Ectodermal cell (in vitro differentiated cells): ENCODE data around the gene GARRE1.
"Not testable (repeated sequence)": the region's sequence is repeated elsewhere in the genome, so short reads cannot be mapped to it uniquely, and the experiment has no call there.

Source experiments
- H3K27ac ChIP-seq: 2 replicates; pipeline ENCODE4 v1.7.0; 2013; ENCODE audit warnings: mild to moderate bottlenecking, low read depth, low read length; ENCODE audit not compliant: insufficient read depth, poor library complexity, severe bottlenecking
- H3K27me3 ChIP-seq: 2 replicates; pipeline ENCODE4 v1.7.0; 2013; ENCODE audit warnings: mild to moderate bottlenecking, low read length; ENCODE audit not compliant: insufficient read depth, control insufficient read depth, poor library complexity, severe bottlenecking
- H3K36me3 ChIP-seq: one replicate; pipeline ENCODE4 v1.7.0; 2013; ENCODE audit warnings: low read length; ENCODE audit not compliant: control insufficient read depth, insufficient read depth
- H3K4me1 ChIP-seq: one replicate; pipeline ENCODE4 v1.7.0; 2013; ENCODE audit warnings: low read length; ENCODE audit not compliant: control insufficient read depth, insufficient read depth
- H3K4me3 ChIP-seq: 2 replicates; pipeline ENCODE4 v1.7.0; 2013; ENCODE audit warnings: low read depth, low read length, control low read depth; ENCODE audit not compliant: insufficient read depth
- H3K9me3 ChIP-seq: 2 replicates; pipeline ENCODE4 v1.7.0; 2013; ENCODE audit warnings: mild to moderate bottlenecking, low read length, moderate library complexity; ENCODE audit not compliant: control insufficient read depth
- WGBS, 2 experiments: methylation state at CpG; one replicate each; pipeline ENCODE4 v1.1.7; 2013; ENCODE audit warnings: missing lambda C conversion rate in 2 of 2; 5-methylcytosine and 5-hydroxymethylcytosine counted together

Gene GARRE1

DNA sequence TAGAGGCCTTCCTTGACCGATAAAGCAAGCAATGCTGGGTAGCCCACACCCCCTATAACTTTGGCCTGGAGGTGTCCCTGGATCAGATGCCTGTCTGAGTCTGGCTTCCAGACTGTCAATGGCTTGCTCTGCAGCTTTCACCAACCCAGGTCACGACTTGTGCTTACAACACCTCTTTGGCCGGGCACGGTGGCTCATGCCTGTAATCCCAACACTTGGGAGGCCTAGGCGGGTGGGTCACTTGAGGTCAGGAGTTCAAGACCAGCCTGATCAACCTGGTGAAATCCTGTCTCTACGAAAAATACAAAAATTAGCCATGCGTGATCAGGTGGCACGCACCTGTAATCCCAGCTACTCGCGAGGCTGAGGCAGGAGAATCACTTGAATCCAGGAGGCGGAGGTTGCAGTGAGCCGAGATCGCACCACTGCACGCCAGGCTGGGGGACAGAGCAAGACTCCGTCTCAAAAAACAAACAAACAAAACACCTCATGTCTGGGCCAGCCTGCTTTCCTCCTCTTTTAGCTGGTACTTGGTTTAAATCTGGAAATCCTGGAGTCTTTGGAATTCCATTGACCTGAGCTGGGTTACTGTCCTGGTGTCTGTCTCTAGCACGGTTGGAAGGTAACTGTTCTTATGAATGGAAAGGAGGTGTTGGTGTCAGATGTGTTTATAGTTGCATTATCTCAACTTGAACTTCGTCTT, 10.3 kb upstream of the GARRE1 start:
- WGBS, 2 experiments = 92 to 93% methylated on average over 16 to 17 of the region's 17 CpGs
- Histone ChIP-seq H3K4me1 (no peaks in the 10 kb centered on the region), H3K9me3 (no peaks in the 10 kb centered on the region), H3K27me3 (no peaks in the 10 kb centered on the region), H3K36me3 (no peaks in the 10 kb centered on the region), H3K4me3 (no peak overlapping the region), H3K27ac (no peak overlapping the region)

DNA sequence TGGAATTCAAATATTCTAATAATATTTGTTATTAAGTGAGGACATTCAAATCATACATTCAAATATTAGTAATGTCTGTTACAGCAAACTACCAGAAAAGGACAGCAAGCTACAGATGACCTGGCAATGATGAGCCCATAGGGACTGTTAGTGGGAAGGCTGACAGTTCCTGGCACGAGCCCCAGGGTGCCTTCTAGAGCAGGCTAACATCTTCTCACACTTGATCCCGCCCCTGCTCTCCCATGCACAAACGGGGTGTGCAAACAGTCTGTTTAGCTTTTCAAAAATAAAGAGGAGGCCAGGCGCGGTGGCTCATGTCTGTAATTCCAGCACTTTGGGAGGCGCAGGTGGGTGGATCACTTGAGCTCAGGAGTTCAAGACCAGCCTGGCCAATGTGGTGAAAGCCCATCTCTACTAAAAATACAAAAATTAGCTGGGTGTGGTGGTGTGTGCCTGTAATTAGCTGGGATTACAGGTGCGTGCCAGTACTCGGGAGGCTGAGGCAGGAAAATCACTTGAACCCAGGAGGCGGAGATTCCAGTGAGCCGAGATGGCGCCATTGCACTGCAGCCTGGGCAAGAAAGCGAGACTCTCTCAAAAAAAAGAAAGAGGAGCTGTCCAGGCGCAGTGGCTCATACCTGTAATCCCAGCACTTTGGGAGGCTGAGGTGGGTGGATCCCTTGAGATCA, 9.6 kb upstream of the GARRE1 start:
- H3K9me3 ChIP-seq = no peaks in the 10 kb centered on the region
- 88 to 90% methylated on average over 13 of the region's 13 CpGs for WGBS, 2 experiments
- H3K27me3 ChIP-seq = no peaks in the 10 kb centered on the region
- H3K4me3 ChIP-seq = no peak overlapping the region
- no peaks in the 10 kb centered on the region for H3K36me3 ChIP-seq
- H3K4me1 ChIP-seq = no peaks in the 10 kb centered on the region
- H3K27ac ChIP-seq = no peak overlapping the region

DNA sequence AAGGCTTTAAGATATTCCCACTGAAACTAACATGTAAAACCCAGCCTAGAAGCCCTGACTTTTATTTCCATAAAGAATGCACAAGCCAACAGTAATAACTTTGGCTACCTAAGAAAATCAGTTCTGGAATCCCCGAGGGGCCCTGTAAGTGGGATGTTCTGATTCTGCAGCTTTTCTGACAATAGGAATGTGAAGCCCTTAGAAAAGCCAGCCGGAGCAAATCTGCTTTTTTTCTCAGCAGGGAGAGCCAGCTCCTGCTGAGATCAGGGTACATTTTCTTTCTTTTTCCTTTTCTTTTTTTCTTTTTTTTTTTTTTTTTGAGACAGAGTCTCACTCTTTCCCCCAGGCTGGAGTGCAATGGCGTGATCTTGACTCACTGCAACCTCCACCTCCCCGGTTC, 8.0 kb upstream of the GARRE1 start:
- Histone ChIP-seq H3K9me3 (no peaks in the 10 kb centered on the region), H3K4me3 (no peak overlapping the region), H3K4me1 (no peaks in the 10 kb centered on the region), H3K27me3 (no peaks in the 10 kb centered on the region), H3K27ac (no peak overlapping the region), H3K36me3 (no peaks in the 10 kb centered on the region)
- 28 to 30% methylated on average over 4 of the region's 4 CpGs for WGBS, 2 experiments

DNA sequence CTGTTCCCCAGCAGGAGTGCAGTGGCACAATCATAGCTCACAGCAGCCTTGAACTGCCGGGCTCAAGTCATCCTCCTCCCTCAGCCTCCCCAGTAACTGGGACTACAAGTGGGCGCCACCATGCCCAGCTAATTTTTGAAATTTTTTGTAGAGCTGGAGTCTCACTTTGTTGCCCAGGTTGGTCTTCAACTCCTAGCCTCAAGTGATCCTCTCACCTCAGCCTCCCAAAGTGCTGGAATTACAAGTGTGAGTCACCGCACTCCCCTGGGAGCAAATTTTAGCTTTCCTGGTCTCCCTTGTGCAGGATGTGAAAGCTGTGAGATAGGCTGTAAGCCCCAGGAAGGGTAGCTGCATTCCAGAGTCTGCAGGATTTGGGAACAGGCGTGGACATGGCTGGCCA, 5.4 kb upstream of the GARRE1 start:
- Histone ChIP-seq H3K27ac (no peak overlapping the region), H3K36me3 (no peaks in the 10 kb centered on the region), H3K9me3 (no peaks in the 10 kb centered on the region), H3K4me1 (no peaks in the 10 kb centered on the region), H3K4me3 (no peak overlapping the region), H3K27me3 (no peaks in the 10 kb centered on the region)
- WGBS, 2 experiments = 83 to 91% methylated on average over 4 of the region's 4 CpGs

DNA sequence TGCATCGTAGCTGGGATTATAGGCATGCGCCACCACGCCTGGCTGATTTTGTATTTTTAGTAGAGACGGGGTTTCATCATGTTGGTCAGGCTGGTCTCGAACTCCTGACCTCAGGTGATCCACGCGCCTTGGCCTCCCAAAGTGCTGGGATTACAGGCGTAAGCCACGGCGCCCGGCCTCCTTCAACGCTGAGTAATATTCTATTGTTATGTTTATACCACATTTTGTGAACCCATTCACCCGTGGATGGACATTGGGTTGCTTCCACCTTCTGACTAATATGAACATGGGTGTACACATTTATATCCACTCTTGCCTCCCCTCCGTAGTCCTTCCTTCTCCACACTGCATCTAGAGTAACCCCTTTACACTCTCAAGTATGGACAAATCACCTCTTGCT, 1.2 kb upstream of the GARRE1 start:
- H3K27me3 ChIP-seq, H3K4me1 ChIP-seq, H3K9me3 ChIP-seq, H3K4me3 ChIP-seq, H3K27ac ChIP-seq, H3K36me3 ChIP-seq: not testable (repeated sequence)
- WGBS, 2 experiments = 94 to 96% methylated on average over 14 of the region's 14 CpGs

DNA sequence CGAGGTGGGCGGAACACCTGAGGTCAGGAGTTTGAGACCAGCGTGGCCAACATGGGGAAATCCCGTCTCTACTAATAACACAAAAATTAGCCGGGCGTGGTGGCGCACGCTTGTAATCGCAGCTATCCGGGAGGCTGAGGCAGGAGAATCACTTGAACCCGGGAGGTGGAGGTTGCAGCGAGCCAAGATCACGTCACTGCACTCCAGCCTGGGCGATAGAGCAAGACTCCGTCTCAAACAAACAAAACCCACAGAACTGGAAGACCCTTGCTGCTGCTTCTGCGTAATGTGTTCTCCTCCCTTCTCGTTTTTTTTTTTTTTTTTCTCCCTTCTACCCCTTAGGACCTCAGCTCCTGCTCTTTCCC, 691 bp upstream of the GARRE1 start:
- peak overlapping the region; percentile 72 for H3K4me3 ChIP-seq
- not testable (repeated sequence) for H3K27ac ChIP-seq, H3K36me3 ChIP-seq, H3K9me3 ChIP-seq, H3K27me3 ChIP-seq, H3K4me1 ChIP-seq
- WGBS, 2 experiments = 84 to 87% methylated on average over 17 of the region's 17 CpGs

DNA sequence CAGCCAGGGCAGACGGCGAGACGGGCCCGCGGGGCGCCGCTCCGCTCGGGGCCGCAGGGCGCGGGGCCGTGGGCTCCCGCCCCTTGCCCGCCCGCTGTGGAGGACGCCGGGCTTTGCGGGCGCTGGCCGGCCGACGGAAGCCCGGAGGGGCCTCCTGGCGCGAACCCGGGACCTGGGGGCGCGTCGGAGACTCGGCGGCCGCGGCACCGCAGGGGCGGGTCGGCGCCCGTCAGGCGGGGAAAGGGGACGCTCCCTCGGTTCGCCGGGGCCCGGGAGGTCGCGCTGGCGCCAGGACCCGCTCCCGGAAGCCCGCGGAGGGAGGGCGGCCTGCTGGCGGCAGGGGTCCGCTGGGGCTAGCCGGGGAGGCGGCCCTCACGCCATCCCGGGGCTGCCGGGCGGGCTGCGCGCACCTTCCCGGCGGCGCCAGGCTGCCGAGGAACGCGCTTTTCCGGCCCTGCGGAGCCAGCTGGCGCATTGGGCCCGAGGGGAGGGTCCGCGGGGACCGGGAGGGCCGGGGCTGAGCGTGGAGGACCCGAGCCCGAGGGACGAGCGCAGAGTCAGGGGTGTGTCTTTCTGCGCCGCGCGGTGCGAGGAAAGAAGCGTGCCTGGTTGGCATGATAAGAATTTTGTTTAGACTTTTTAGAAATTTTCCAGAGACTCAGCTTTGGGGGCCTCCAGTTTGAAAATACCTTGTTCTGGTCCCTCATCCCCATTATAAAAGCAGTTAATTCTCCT, 511 bp downstream of the GARRE1 start:
- no peaks in the 10 kb centered on the region for H3K9me3 ChIP-seq
- peak overlapping the region; percentile 72 for H3K4me3 ChIP-seq
- peak overlapping the region; percentile 74 for H3K27ac ChIP-seq
- 0% methylated on average over 88 of the region's 88 CpGs for WGBS, 2 experiments
- peaks cover 4% of the 10 kb centered on the region for H3K4me1 ChIP-seq
- no peaks in the 10 kb centered on the region for H3K36me3 ChIP-seq
- no peaks in the 10 kb centered on the region for H3K27me3 ChIP-seq

DNA sequence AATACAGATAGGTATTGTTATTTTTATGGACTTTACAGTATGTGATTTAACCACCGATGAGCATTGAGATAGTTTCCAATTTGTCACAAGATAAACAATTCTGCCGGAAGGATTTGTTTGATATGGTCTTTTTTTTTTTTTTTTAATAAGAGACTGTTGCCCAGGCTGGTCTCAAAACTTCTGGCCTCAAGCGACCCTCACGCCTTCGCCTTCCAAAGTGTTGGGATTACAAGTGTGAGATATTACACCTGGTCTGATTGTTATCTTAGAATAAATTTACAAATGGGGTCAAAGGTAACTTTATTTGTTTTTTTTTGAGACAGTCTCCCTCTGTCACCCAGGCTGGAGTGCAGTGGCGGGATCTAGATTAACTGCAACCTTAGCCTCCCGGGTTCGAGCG, 1.2 kb downstream of the GARRE1 start:
- H3K27me3 ChIP-seq = no peaks in the 10 kb centered on the region
- no peaks in the 10 kb centered on the region for H3K9me3 ChIP-seq
- H3K4me3 ChIP-seq = peak overlapping the region; percentile 72
- H3K4me1 ChIP-seq = peaks cover 4% of the 10 kb centered on the region
- WGBS, 2 experiments = 83 to 88% methylated on average over 9 of the region's 9 CpGs
- H3K36me3 ChIP-seq = no peaks in the 10 kb centered on the region
- H3K27ac ChIP-seq = no peak overlapping the region

DNA sequence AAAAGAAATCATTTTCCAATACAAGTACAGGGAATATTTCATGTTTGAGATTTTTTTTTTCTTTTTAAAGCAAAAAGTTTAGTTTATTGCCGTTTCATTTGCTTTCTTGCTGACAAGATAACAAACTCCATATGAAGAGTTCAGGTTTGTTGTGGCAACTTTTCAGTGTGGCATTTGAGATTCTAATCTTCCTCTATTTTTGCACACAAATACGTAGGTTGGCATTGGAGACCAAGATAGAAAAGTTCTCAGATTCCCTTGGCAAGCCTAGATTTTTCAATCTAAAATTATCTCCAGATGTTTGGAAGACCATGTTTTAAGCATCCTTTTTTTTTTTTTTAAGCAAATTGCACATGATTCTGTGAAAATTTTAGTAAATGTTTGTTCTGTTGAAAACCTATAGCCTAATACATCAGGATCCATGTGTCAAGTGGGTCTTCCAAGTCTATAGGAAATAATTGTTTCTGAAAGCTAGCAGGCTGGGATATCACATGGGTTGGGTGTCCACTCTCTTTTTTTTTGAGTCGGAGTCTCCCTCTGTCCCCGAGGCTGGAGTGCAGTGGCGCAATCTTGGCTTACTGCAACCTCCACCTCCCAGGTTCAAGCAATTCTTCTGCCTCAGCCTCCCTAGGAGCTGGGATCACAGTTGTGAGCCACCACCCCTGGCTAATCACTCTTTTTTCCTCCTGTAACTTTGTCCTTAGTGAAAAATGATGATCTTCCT, 2.6 kb downstream of the GARRE1 start:
- Histone ChIP-seq H3K4me3 (no peak overlapping the region), H3K9me3 (no peaks in the 10 kb centered on the region)
- 90 to 92% methylated on average over 5 of the region's 5 CpGs for WGBS, 2 experiments

DNA sequence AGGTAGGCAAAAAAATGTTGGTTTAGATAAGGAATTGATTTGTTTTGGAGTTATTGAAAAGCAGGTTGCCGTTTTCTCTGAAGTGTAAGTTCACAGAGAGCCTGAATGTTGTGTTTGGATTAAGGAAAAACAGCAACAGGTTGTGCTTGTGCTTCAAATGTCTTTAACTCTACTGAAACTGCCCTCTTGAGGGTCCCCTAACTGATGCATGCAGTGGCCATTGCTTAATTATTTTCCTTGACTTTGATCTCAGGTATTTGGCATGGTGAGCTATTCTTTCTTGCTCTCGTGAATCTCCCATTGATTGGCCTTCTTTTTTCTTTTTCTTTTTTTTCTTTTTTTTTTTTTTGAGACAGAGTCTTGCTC, 3.2 kb downstream of the GARRE1 start:
- no peak overlapping the region for H3K27ac ChIP-seq
- H3K4me1 ChIP-seq = peaks cover 18% of the 10 kb centered on the region
- H3K4me3 ChIP-seq = no peak overlapping the region
- no peaks in the 10 kb centered on the region for H3K27me3 ChIP-seq
- 89 to 93% methylated on average over 2 of the region's 2 CpGs for WGBS, 2 experiments
- no peaks in the 10 kb centered on the region for H3K36me3 ChIP-seq
- no peaks in the 10 kb centered on the region for H3K9me3 ChIP-seq

More for the DNA sequence above, 2.6 kb downstream of the GARRE1 start:
- no peaks in the 10 kb centered on the region for H3K27me3 ChIP-seq
- no peaks in the 10 kb centered on the region for H3K36me3 ChIP-seq
- H3K4me1 ChIP-seq = peaks cover 18% of the 10 kb centered on the region
- H3K27ac ChIP-seq = no peak overlapping the region
